HG02981 (cell line): Measurements from ENCODE around the gene AIFM3.
"Not testable (repeated sequence)": the region's sequence is repeated elsewhere in the genome, so short reads cannot be mapped to it uniquely, and the experiment has no call there.

ENCODE experiments used
- ATAC-seq: cut with Tn5 transposase; IDR thresholded peaks from one replicate; pipeline ENCODE4 v1.9.1; 2021; ENCODE audit warnings: mild to moderate bottlenecking, moderate library complexity; ENCODE audit not compliant: unreplicated experiment

The AIFM3 gene

GRCh38 chr22:20940904-20941385 is 26.1 kb upstream of the AIFM3 start:
- no peak for ATAC-seq

DNA sequence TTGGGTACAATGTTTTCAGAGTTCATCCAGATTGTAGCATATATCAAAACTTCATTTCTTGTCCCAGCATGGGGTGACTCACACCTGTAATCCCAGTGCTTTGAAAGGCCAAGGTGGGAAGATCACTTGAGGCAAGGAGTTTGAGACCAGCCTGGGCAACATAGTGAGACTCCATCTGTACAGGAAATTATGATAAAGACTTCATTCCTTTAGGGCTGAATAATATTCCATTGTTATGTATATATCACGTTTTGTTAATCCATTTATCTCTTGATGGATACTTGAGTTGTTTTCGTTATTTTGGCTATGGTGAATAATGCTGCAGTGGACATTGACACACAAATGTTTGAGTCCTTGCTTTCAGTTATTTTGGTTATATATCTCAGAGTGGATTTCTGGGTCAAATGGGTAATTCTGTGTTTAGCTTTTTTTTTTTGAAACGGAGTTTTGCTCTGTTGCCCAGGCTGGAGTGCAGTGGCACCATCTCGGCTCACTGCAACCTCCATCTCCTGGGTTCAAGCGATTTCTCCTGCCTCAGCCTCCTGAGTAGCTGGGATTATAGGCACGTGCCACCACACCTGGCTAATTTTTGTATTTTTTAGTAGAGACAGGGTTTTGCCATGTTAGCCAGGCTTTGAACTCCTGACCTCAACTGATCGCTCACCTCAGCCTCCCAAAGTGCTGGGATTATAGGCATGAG is 24.7 kb upstream of the AIFM3 start:
- not testable (repeated sequence) for ATAC-seq

DNA sequence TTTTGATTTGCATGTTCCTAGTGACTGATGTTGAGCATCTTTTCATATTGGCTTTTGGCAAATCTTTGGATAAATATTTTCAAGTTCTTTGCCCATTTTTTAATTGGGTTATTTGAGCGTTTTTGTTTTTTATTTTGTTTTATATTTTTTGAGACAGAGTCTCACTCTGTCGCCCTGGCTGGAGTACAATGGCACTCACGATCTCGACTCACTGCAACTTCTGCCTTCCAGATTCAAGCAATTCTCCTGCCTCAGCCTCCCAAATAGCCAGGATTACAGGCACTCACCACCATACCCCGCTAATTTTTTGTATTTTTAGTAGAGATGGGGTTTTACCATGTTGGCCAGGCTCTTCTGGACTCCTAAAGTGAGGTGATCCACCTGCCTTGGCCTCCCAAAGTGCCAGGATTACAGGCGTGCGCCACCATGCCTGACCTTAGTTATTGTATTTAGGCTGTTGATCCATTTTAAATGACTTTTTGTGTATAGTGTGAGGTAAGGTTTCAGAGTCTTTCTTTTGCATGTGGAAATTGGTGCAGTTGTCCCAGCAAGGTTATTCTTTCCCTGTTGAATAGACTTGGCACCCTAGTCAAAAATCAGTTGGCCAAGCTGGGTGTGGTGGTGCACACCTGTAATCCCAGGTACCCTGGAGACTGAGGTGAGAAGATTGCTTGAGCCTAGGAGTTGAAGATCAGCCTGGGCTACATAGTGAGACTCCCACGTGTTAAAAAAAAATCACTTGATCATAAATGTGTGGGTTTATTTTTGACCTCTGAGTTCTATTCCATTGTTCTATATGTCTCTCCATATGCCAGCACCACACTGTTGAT is 23.7 kb upstream of the AIFM3 start:
- ATAC-seq: no peak

DNA sequence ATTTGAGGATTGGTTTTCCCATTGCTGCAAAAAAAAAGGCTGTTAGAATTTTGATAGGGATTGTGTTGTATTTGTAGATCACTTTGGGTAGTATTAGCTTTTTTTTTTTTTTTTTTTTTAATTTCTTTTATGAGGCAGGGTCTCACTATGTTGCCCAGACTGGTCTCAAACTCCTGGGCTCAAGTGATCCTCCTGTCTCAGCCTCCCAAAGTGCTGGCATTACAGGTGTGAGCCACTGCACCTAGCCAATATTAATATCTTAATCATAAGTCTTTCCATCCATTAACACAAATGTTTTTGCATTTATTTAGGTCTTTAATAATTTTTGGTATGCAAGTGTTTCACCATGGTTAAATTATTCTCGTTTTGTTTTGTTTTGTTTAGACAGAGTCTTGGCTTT is 23.0 kb upstream of the AIFM3 start:
- ATAC-seq: no peak

GRCh38 chr22:20945578-20945934 is 21.5 kb upstream of the AIFM3 start:
- ATAC-seq: no peak

DNA sequence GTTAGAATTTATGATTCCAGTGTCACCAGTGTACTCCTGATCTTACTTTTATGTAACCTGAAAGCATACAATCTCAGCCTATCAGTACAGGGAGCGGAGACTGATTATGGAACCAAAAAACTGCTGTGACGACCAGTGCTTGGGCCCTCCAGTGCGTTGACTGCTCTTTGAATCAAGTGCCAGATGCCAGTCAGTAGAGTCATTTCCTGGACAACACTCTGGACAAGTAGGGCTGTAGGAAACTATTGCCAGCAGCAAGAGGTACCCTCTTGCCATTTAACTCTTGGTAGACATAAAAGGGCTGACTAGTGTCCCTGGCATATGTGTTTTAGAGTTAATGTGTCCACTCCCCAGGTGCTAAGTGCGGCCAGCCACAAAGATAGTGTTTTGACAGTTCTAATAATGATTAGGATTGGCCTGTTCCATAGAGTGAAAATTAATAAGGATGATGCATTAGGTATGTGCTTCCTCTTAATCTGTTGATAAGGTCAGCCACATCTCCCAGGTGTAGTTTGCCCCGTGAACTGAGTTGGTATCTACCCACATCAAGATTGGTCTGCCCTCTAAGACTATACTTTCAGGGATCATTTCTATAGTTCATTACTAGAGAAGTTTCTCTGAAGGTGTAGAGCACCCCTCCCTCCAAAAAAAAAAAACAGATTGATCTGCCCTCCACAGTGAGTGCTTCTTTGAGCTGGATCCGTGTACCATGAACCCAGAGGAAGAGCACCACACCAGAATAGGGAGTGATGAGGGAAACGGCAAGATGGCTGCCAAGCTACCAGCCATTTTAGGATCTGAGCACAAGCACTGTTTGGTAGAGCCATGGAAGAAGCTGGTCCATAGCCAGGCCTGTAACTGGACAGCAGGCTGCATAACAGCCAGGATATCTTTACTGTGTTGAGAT is 20.7 kb upstream of the AIFM3 start:
- no peak for ATAC-seq

DNA sequence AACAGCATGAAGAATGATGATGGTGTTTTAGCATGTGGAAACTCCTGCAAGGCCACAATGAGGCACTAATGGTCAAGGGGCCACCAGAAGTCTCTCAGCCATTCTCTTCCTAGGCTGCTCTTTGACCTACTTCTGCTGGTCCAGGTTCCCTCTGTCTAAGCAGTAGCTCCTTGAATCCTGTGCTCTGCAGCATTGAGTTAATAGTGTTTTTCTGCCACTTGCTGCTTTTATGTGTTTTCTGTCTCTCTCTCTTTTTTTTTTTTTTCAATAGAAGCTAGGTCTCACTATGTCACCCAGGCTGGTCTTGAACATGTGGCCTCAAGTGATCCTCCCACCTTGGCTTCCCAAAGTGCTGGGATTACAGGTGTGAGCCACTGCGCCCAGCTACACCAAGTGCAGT is 20.1 kb upstream of the AIFM3 start:
- ATAC-seq: no peak

DNA sequence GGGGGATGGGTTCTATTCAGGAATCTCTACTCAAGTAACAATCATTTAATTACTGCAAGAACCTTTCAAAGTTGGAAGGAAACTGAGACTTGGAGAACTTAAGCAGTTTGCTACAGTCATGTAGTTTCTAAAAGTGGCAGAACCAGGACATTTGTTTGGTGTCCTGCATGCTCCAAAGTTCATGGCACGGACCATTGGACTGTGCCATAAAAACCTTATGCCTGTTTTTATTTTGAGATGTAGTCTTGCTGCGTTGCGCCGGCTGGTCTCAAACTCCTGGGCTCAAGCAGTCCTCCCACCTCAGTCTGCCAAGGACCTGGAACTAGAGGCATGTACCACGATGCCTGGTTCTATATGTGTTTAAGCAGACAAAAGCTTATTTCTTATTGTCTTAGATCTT is 18.6 kb upstream of the AIFM3 start:
- no peak for ATAC-seq

DNA sequence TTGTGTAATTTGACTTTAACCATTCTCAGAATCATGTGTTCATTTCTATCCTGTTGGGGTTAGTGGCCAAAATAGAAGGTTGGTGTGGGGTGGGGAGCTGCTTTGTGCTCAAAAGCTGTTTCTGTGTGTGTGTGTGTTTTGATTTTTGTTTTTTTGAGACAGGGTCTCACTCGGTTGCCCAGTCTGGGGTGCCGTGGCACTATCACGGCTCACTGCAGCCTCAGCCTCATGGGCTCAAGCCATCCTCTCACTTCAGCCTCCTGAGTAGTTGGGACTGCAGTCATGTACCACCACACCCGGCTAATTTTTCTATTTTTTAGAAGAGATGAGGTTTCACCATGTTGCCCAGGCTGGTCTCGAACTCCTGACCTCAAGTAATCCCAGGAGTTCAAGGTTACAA is 18.1 kb upstream of the AIFM3 start:
- ATAC-seq: no peak

- no peak for ATAC-seq
These were observed 17.3 kb upstream of the AIFM3 start for GRCh38 chr22:20949698-20950183.

DNA sequence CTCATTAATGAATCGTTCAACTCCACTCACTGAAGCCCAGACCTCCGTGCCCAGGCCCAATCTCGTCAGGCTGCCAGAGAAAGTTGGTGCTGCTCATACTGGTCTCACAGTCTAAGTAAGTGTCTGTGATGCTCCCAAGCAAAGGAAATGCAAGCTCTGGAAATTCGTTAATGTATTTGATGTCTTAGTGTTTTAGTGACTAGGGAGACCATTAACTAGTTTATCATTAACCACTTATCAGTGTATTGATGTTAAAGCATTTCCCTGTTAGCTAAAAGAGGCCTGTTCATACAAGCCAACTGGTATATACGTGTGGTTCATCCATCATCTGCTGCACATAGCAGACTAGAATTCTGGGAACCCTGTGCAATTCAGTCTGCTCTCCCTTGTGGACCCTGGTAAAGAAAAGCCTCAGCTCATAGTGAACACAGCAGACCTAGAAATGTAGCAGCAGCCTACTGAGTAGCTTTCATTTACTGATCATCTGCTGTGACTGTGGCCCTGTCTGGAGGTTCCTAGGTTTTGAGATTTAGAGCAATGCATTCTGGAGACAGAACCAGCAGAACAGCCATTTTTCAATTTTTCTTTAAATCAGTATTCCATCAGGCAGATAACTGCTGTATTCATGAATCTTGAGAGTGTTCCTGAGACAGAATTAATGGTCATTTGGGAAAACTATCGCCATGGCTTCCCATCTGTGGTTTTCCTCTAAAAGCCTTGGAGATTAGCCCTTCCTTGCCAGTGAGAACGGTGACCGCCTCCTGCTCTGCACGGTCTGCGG is 15.7 kb upstream of the AIFM3 start:
- ATAC-seq: no peak

GRCh38 chr22:20951932-20952380 is 15.1 kb upstream of the AIFM3 start:
- no peak for ATAC-seq

DNA sequence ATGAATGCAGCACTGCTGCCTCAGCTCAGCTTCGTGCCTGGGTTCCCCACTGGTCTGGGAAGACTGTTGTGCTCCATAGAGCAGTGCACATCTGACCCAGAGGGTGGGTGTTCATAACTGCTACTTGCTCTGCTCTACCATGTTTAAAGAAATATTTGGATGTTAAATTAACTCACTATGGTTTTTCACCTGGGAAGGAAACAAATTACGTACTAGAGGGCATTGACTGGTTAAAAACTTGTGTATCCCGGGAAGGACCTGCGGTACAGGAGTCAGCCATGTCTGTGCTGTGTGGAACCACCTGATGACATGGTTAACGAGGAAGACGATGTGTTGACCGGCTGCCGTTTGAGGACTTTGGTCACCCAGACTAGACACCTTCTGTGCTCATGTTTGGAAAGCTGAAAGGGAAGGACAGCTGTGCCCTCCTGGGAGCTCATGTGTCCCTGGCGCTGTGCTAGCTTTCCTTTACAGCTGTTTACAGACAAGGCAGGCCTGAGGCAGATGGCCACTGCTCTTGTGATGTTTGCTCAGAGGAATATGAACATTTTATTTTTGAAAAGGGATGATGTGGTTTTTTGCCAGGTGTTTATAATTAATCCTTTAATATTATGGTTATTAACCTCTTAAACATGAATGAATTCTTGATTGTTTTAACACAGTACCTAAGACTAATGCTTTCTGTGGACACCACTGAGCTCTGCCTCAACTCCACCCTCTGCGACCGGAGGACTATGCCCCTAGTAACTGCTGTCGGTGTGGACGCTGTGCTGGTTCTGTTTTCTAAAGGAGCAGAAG is 14.3 kb upstream of the AIFM3 start:
- no peak for ATAC-seq

DNA sequence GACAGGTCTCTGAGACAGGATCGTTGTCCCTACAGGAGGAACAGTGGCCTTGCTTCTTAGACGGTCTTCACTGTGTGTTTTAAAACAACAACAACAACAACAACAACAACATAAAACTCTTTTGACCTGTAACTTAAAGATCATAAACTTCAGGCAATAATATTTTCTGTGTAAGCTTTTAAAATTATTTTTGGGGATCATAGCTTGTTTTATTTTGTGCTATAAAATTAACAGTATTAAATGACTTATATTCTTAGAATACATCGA is 13.8 kb upstream of the AIFM3 start:
- ATAC-seq: no peak

- ATAC-seq: no peak
These were observed 13.2 kb upstream of the AIFM3 start for GRCh38 chr22:20953668-20954500.

GRCh38 chr22:20955548-20955947 is 11.5 kb upstream of the AIFM3 start:
- no peak for ATAC-seq

- no peak for ATAC-seq
These were observed 10.6 kb upstream of the AIFM3 start for GRCh38 chr22:20956258-20957101.

- no peak for ATAC-seq
These were observed 9.9 kb upstream of the AIFM3 start for GRCh38 chr22:20957102-20957682.
